GM13977 (cell line): ENCODE results near the gene ACSM2A.
"Not testable (repeated sequence)": the region's sequence is repeated elsewhere in the genome, so short reads cannot be mapped to it uniquely, and the experiment has no call there.

Source experiments
- DNase-seq: peaks from one replicate; pipeline ENCODE4 v3.0.0; 2012; ENCODE audit warnings: low spot score
- CTCF ChIP-seq: IDR thresholded peaks from 2 replicates; pipeline ENCODE4 v1.5.1; 2012; ENCODE audit warnings: mild to moderate bottlenecking, control low read depth; ENCODE audit not compliant: insufficient read depth; ENCODE audit errors: extremely low read depth, missing control alignments
- in situ Hi-C: fragments of 300-500 bp; cut with MboI; formaldehyde crosslinking; loops from one replicate; pipeline ENCODE4 v1.12.0; 2022; ENCODE audit warnings: low sequenced_read_pairs, low pct_unique_long_range_greater_than_20kb, mixed read lengths, inconsistent platforms; ENCODE audit not compliant: unreplicated experiment

Gene ACSM2A

GRCh38 chr16:20519231-20519630 is 67.9 kb downstream of the ACSM2A start:
- in situ Hi-C loops: no loop called here
- DNase-seq: no peak
- no peak for TF ChIP-seq CTCF

- TF ChIP-seq CTCF: no peak
- no peak for DNase-seq
- in situ Hi-C loops: no loop called here
Observed at GRCh38 chr16:20520103-20520502, 68.8 kb downstream of the ACSM2A start.

- in situ Hi-C loops, DNase-seq: not testable (repeated sequence)
Observed at GRCh38 chr16:20531795-20532194, 80.5 kb downstream of the ACSM2A start.

- DNase-seq, in situ Hi-C loops: not testable (repeated sequence)
Observed at GRCh38 chr16:20532284-20532792, 81.0 kb downstream of the ACSM2A start.

GRCh38 chr16:20536669-20537068 is 85.3 kb downstream of the ACSM2A start:
- DNase-seq, in situ Hi-C loops: not testable (repeated sequence)
